H1 (cell line): ENCODE measurements around the gene SOX10.

Experiments used
- BCL11A ChIP-seq, 2 experiments: IDR thresholded peaks; one replicate each; pipeline ENCODE4 v1.6.1; 2011; ENCODE audit warnings: low read depth in 2 of 2, low read length in 2 of 2, mild to moderate bottlenecking in 2 of 2
- CREB1 ChIP-seq: IDR thresholded peaks from 2 replicates; pipeline ENCODE4 v1.6.1; 2012; ENCODE audit warnings: inconsistent platforms
- E2F6 ChIP-seq: IDR thresholded peaks from 2 replicates; pipeline ENCODE4 v1.6.1; 2012; ENCODE audit warnings: inconsistent platforms
- EP300 ChIP-seq, 2 experiments: IDR thresholded peaks; 1 replicate in 1 of 2; 2 replicates in 1 of 2; pipeline ENCODE4 v1.6.1; 2011 to 2012; ENCODE audit warnings: low read depth in 2 of 2, low read length in 2 of 2, mild to moderate bottlenecking in 2 of 2, borderline replicate concordance in 1 of 2, inconsistent platforms in 1 of 2, moderate library complexity in 1 of 2
- EZH2 ChIP-seq: fragments of 200-600 bp; sonication (generic); IDR thresholded peaks from 2 replicates; pipeline ENCODE4 v1.7.1; 2012; ENCODE audit warnings: low read depth, mild to moderate bottlenecking, moderate library complexity, low read length, inconsistent platforms; ENCODE audit not compliant: severe bottlenecking
- POLR2A ChIP-seq, 2 experiments: IDR thresholded peaks; 1 replicate in 1 of 2; 2 replicates in 1 of 2; pipeline ENCODE4 v1.6.1; 2011; ENCODE audit warnings: low read depth in 2 of 2, low read length in 2 of 2, mild to moderate bottlenecking in 2 of 2; ENCODE audit errors: control extremely low read depth in 1 of 2
- RFX5 ChIP-seq: IDR thresholded peaks from 2 replicates; pipeline ENCODE4 v1.6.1; 2011; ENCODE audit warnings: low read depth, low read length, improper control_type of control experiment, borderline replicate concordance
- RNF2 ChIP-seq: fragments of 200-900, 300-1000 bp; sonication (generic); IDR thresholded peaks from 2 replicates; pipeline ENCODE4 v1.7.1; 2016; ENCODE audit warnings: borderline replicate concordance, low read depth, mild to moderate bottlenecking, antibody characterized with exemption, low read length; ENCODE audit not compliant: poor library complexity, severe bottlenecking; ENCODE audit errors: missing control alignments
- TF ChIP-seq, protein P1 (sequence below), 3 experiments: IDR thresholded peaks; 1 replicate in 2 of 3; 2 replicates in 1 of 3; pipeline versions ENCODE4 v1.5.1 to v1.6.1; 2011; ENCODE audit warnings: low read length in 3 of 3, mild to moderate bottlenecking in 3 of 3, inconsistent platforms in 2 of 3, low read depth in 1 of 3, moderate library complexity in 1 of 3; ENCODE audit not compliant: insufficient read depth in 1 of 3; ENCODE audit errors: control extremely low read depth in 1 of 3

- no peak for TF ChIP-seq POLR2A (IDR thresholded peaks at IDR 0.05; ENCODE audit: control extremely low read depth in 1 of 2, low read depth in 2 of 2, low read length in 2 of 2)
- TF ChIP-seq, protein P1, sequence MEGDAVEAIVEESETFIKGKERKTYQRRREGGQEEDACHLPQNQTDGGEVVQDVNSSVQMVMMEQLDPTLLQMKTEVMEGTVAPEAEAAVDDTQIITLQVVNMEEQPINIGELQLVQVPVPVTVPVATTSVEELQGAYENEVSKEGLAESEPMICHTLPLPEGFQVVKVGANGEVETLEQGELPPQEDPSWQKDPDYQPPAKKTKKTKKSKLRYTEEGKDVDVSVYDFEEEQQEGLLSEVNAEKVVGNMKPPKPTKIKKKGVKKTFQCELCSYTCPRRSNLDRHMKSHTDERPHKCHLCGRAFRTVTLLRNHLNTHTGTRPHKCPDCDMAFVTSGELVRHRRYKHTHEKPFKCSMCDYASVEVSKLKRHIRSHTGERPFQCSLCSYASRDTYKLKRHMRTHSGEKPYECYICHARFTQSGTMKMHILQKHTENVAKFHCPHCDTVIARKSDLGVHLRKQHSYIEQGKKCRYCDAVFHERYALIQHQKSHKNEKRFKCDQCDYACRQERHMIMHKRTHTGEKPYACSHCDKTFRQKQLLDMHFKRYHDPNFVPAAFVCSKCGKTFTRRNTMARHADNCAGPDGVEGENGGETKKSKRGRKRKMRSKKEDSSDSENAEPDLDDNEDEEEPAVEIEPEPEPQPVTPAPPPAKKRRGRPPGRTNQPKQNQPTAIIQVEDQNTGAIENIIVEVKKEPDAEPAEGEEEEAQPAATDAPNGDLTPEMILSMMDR (IDR thresholded peaks at IDR 0.05; ENCODE audit: control extremely low read depth in 1 of 3, insufficient read depth in 1 of 3, low read depth in 1 of 3, low read length in 3 of 3) = no peak
- no peak for TF ChIP-seq EP300 (IDR thresholded peaks at IDR 0.05; ENCODE audit: borderline replicate concordance in 1 of 2, low read depth in 2 of 2, low read length in 2 of 2)
- TF ChIP-seq BCL11A (IDR thresholded peaks at IDR 0.05; ENCODE audit: low read depth in 2 of 2, low read length in 2 of 2) = no peak
- TF ChIP-seq E2F6 = no peak
- no peak for TF ChIP-seq RFX5
- TF ChIP-seq EZH2 = no peak
- TF ChIP-seq RNF2 = no peak
- TF ChIP-seq CREB1 = no peak
Observed at GRCh38 chr22:37968452-37969251, 15.7 kb downstream of the SOX10 start.
